ENCODE data around the gene YWHAB. TPM values are rescaled to one million over a fixed set of nuclear protein-coding genes. Genes with fewer than 3 reads are reported as not detected.

The YWHAB gene
- total RNA-seq, 4 donors from 2014 or later = 105 to 174 (median 125) TPM

GRCh38 chr20:44946271-44946852 is 60.9 kb downstream of the YWHAB start:
- H3K9me3 ChIP-seq = no peaks in the 10 kb centered on the region
- H3K27ac ChIP-seq = no peak overlapping the region
- TF ChIP-seq CTCF (IDR thresholded peaks at IDR 0.05) (no peak), POLR2A (IDR thresholded peaks at IDR 0.05) (no peak)
- peaks cover 0 to 99% (median 0%) of the 10 kb centered on the region in 3 donors for H3K36me3 ChIP-seq
- H3K4me1 ChIP-seq = no peaks in the 10 kb centered on the region
- DNase-seq = no peak
- no peak overlapping the region for H3K4me3 ChIP-seq
- H3K27me3 ChIP-seq = no peaks in the 10 kb centered on the region

GRCh38 chr20:44948107-44948506 is 62.6 kb downstream of the YWHAB start:
- Histone ChIP-seq H3K27ac (no peak overlapping the region), H3K4me1 (no peaks in the 10 kb centered on the region), H3K36me3 (peaks cover 0 to 91% (median 0%) of the 10 kb centered on the region in 3 donors), H3K27me3 (no peaks in the 10 kb centered on the region), H3K4me3 (no peak overlapping the region), H3K9me3 (no peaks in the 10 kb centered on the region)
- TF ChIP-seq CTCF (IDR thresholded peaks at IDR 0.05) = no peak
- TF ChIP-seq POLR2A (IDR thresholded peaks at IDR 0.05) = no peak
- no peak for DNase-seq

GRCh38 chr20:44948513-44948912 is 63.0 kb downstream of the YWHAB start:
- TF ChIP-seq CTCF (IDR thresholded peaks at IDR 0.05) (no peak), POLR2A (IDR thresholded peaks at IDR 0.05) (no peak)
- no peaks in the 10 kb centered on the region for H3K4me1 ChIP-seq
- H3K36me3 ChIP-seq = peaks cover 0 to 91% (median 0%) of the 10 kb centered on the region in 3 donors
- no peak overlapping the region for H3K27ac ChIP-seq
- no peak overlapping the region for H3K4me3 ChIP-seq
- no peak for DNase-seq
- H3K27me3 ChIP-seq = no peaks in the 10 kb centered on the region
- H3K9me3 ChIP-seq = no peaks in the 10 kb centered on the region

- Histone ChIP-seq H3K36me3 (peaks cover 0 to 91% (median 0%) of the 10 kb centered on the region in 3 donors), H3K4me1 (no peaks in the 10 kb centered on the region), H3K27me3 (no peaks in the 10 kb centered on the region), H3K27ac (no peak overlapping the region), H3K9me3 (no peaks in the 10 kb centered on the region), H3K4me3 (no peak overlapping the region)
- no peak for DNase-seq
- TF ChIP-seq POLR2A (IDR thresholded peaks at IDR 0.05) (no peak), CTCF (IDR thresholded peaks at IDR 0.05) (no peak)
These were observed 64.9 kb downstream of the YWHAB start for GRCh38 chr20:44950368-44950767.

GRCh38 chr20:44952731-44953130 is 67.2 kb downstream of the YWHAB start:
- Histone ChIP-seq H3K27me3 (no peaks in the 10 kb centered on the region), H3K4me3 (no peak overlapping the region), H3K9me3 (no peaks in the 10 kb centered on the region), H3K27ac (no peak overlapping the region), H3K4me1 (no peaks in the 10 kb centered on the region), H3K36me3 (peaks cover 0 to 76% (median 0%) of the 10 kb centered on the region in 3 donors)
- no peak for TF ChIP-seq CTCF (IDR thresholded peaks at IDR 0.05)
- no peak for TF ChIP-seq POLR2A (IDR thresholded peaks at IDR 0.05)
- peak in 1 of 3 donors; percentile 5 for DNase-seq
